GM18511 (cell line): Measurements from ENCODE around the gene FDX2.
A peak's percentile ranks its signal among the peaks of the same experiment; 100 is the strongest.
"Not testable (repeated sequence)": the region's sequence is repeated elsewhere in the genome, so short reads cannot be mapped to it uniquely, and the experiment has no call there.

Experiments
- ATAC-seq: cut with Tn5 transposase; IDR thresholded peaks from one replicate; pipeline ENCODE4 v1.9.1; 2021; ENCODE audit warnings: mild to moderate bottlenecking, moderate library complexity; ENCODE audit not compliant: unreplicated experiment

The FDX2 gene

GRCh38 chr19:10284960-10285278, 30.9 kb downstream of the FDX2 start:
- no peak for ATAC-seq

DNA sequence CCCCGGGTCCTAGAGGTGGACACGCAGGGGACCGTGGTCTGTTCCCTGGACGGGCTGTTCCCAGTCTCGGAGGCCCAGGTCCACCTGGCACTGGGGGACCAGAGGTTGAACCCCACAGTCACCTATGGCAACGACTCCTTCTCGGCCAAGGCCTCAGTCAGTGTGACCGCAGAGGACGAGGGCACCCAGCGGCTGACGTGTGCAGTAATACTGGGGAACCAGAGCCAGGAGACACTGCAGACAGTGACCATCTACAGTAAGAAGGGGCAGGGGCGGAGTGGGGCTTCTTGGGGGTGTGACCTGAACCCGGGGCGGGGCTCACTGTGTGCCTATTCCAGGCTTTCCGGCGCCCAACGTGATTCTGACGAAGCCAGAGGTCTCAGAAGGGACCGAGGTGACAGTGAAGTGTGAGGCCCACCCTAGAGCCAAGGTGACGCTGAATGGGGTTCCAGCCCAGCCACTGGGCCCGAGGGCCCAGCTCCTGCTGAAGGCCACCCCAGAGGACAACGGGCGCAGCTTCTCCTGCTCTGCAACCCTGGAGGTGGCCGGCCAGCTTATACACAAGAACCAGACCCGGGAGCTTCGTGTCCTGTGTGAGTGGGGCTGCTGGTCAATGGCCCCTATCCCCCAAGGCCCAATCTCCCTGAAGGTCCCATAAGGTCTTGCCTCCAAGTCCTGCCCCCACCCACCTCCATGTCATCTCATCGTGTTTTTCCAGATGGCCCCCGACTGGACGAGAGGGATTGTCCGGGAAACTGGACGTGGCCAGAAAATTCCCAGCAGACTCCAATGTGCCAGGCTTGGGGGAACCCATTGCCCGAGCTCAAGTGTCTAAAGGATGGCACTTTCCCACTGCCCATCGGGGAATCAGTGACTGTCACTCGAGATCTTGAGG, 31.5 kb downstream of the FDX2 start:
- ATAC-seq = no peak

DNA sequence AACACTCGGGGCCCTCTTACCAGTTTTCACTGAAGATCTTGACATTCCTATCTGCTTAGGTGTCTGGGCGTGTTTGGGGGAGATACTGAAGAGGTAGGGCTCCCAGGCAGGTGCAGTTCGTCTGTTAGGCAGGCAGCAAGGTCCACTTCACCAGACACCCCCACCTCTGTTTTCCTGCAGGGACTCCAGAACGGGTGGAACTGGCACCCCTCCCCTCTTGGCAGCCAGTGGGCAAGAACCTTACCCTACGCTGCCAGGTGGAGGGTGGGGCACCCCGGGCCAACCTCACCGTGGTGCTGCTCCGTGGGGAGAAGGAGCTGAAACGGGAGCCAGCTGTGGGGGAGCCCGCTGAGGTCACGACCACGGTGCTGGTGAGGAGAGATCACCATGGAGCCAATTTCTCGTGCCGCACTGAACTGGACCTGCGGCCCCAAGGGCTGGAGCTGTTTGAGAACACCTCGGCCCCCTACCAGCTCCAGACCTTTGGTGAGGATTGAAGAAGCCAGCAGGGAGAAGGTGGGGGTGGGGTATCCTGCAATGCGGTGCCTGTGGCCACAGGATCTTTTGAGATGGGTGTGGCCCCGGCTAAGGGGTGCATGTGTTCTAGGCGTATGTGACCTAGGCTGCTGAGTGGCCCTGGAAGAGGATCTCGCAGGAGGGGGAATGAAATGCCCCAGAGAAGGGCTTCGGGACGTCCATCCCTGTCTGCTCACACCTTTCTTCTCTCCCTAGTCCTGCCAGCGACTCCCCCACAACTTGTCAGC, 32.3 kb downstream of the FDX2 start:
- ATAC-seq = no peak

DNA sequence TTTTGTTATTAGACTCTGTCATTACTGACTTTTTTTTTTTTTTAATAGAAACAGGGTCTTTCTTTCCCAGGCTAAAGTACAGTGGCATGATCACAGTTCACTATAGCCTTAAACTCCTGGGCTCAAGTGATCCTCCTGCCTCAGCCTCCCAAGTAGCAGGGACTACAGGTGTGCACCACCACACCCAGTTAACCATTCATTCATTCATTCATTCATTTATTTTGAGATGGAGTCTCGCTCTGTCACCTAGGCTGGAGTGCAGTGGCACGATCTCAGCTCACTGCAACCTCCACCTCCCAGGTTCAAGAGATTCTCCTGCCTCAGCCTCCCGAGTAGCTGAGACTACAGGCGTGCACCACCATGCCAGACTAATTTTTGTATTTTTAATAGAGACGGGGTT, 33.8 kb downstream of the FDX2 start:
- not testable (repeated sequence) for ATAC-seq

GRCh38 chr19:10279737-10280442, 35.9 kb downstream of the FDX2 start:
- no peak for ATAC-seq

DNA sequence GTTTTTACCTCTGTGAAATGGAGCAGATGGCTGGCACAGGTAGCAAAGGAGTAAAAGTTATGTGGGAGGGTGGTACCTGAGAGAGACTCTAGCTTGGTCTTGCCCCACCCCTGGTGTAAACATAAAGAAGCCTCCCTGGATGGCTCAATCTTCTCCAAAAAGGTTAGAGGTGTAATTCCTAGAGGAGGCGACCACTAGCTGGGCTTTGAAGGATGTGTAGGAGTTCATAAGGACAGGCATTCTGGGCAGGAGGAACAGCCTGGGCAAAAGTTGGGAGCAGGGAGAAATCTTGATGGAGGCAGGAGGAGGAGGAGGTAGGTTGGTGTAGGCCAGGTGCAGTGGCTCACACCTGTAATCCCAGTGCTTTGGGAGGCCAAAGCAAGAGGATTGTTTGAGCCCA, 36.9 kb downstream of the FDX2 start:
- no peak for ATAC-seq

GRCh38 chr19:10277795-10278589, 37.8 kb downstream of the FDX2 start:
- ATAC-seq = no peak

GRCh38 chr19:10274589-10274988, 41.2 kb downstream of the FDX2 start:
- ATAC-seq = no peak

DNA sequence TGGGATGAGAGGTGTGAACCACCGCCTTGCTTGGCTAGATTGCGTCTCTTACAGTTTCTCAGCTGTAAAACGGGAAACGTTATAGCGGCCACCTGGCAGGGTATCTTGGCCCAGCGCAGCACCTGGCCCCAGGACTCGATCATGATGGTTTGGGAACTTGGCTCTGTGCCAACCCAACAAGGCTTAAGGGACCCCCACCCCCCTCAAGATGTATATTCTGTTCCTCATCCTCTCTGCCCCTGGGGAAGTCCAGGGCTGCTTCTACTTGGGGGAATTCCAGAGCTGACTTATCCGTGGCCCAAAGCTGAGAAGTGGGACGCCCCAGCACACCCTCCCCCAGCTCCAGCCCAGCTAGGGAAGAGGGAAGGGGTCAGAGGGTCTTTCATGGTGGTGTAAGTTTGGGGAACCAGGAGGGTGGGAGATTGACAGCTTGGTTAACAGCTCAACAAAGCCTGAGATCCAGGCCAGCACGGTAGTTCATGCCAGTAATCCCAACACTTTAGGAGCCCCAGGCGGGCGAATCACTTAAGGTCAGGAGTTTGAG, 44.2 kb downstream of the FDX2 start:
- ATAC-seq = peak; percentile 42

DNA sequence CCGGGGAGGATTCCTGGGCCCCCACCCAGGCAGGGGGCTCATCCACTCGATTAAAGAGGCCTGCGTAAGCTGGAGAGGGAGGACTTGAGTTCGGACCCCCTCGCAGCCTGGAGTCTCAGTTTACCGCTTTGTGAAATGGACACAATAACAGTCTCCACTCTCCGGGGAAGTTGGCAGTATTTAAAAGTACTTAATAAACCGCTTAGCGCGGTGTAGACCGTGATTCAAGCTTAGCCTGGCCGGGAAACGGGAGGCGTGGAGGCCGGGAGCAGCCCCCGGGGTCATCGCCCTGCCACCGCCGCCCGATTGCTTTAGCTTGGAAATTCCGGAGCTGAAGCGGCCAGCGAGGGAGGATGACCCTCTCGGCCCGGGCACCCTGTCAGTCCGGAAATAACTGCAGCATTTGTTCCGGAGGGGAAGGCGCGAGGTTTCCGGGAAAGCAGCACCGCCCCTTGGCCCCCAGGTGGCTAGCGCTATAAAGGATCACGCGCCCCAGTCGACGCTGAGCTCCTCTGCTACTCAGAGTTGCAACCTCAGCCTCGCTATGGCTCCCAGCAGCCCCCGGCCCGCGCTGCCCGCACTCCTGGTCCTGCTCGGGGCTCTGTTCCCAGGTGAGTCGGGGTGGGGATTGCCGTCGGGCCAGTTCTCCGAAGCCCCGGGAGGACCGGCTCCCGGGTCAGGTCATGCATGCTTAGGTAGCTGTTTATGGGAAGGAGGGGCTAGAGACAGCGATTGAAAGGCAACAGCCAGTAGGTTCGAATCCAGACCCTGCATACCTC, 45.0 kb downstream of the FDX2 start, which contains the start of gene ICAM1:
TSS of gene ICAM1 (plus strand) at position 505 of the 779 bp plus-strand sequence. CDS start at position 545, 40 bp downstream.
- ATAC-seq = peak; percentile 68

DNA sequence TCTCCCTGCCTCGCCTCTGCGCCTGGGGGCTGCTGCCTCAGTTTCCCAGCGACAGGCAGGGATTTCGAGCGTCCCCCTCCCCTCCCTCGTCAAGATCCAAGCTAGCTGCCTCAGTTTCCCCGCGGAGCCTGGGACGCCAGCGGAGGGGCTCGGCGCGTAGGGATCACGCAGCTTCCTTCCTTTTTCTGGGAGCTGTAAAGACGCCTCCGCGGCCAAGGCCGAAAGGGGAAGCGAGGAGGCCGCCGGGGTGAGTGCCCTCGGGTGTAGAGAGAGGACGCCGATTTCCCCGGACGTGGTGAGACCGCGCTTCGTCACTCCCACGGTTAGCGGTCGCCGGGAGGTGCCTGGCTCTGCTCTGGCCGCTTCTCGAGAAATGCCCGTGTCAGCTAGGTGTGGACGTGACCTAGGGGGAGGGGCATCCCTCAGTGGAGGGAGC, 45.6 kb downstream of the FDX2 start:
- peak; percentile 42 for ATAC-seq

- ATAC-seq = no peak
Observed at GRCh38 chr19:10269333-10270179, 46.3 kb downstream of the FDX2 start.

DNA sequence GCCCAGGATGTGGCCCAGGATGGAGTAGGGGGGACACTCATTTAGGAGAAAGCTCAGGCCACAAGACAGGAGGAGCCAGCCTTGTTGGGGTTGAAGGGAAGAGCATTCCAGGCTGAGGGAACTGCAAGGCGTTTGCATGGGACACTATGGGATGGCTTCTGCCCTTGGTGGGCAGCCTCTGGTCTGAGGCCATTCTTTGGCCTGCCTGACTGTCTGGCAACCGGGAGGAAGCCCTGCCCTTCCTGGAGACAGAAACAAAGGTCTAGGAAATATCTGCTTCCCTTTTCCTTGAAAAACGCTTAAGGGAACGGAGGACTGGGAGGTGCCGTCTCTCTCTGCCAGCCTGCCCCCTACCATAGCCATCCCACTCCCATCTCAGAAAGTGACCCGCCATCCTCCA, 47.7 kb downstream of the FDX2 start:
- no peak for ATAC-seq

DNA sequence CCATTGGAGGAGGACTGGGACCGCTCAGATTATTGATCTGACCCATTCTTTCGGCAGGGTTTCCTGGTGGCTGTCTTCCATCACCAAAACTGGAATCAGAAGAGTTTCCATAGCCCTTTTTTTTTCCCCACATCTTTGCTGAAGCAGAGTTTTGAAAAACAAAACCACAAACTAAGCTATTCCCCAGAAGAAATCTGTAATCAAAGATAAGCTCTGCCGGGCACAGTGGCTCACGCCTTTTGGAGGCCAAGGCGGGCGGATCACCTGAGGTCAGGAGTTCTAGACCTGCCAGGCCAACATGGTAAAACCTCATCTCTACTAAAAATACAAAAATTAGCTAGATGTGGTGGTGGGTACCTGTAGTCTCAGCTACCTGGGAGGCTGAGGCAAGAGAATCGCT, 49.1 kb downstream of the FDX2 start:
- no peak for ATAC-seq

GRCh38 chr19:10262771-10263170, 53.0 kb downstream of the FDX2 start:
- no peak for ATAC-seq

DNA sequence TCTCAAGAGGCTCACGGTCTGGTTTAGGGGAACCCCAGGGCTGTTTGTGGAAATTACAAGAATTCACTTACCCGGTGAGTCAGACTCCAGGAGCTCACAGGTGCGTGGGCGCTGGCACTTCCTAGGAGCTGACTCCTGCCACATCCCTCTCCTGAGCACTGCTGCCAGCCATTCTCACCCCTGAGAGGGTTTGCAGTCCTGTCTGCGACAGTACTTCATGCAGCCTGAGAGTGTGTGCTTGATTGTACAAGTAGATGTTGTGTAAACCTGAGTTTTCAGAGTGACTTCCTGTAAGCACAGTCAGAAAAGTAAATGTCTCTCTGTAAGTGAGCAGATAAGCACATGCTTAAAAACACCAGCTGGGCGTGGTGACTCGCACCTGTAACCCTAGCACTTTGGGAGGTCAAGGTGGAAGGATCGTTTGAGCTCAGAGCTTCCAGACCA, 55.7 kb downstream of the FDX2 start:
- ATAC-seq = no peak
